ENCODE results near the gene ACBD4.

The ACBD4 gene

GRCh38 chr17:45168991-45169752 lies 33.7 kb downstream of the ACBD4 start:
- Histone ChIP-seq H3K4me1 (ENCODE audit: control insufficient read depth in 1 of 2, insufficient read depth in 1 of 2, low read depth in 1 of 2, low read length in 1 of 2) (peaks cover 40 to 45% of the 10 kb centered on the region in 2 experiments), H3K4me3 (ENCODE audit: low read depth in 1 of 2, low read length in 1 of 2) (no peak overlapping the region), H3K27me3 (no peaks in the 10 kb centered on the region), H3K9me3 (no peaks in the 10 kb centered on the region), H3K36me3 (peaks cover 5% of the 10 kb centered on the region), H3K27ac (no peak overlapping the region)
- no peak for TF ChIP-seq CTCF (IDR thresholded peaks at IDR 0.05)

GRCh38 chr17:45170280-45170930 lies 34.9 kb downstream of the ACBD4 start:
- peak overlapping the region; percentile 70 for H3K27ac ChIP-seq
- H3K4me1 ChIP-seq (ENCODE audit: control insufficient read depth in 1 of 2, insufficient read depth in 1 of 2, low read depth in 1 of 2, low read length in 1 of 2): peaks cover 44 to 48% of the 10 kb centered on the region in 2 experiments
- no peaks in the 10 kb centered on the region for H3K27me3 ChIP-seq
- no peak overlapping the region for H3K4me3 ChIP-seq (ENCODE audit: low read depth in 1 of 2, low read length in 1 of 2)
- no peak for TF ChIP-seq CTCF (IDR thresholded peaks at IDR 0.05)
- no peaks in the 10 kb centered on the region for H3K9me3 ChIP-seq
- H3K36me3 ChIP-seq: peaks cover 5% of the 10 kb centered on the region

- Histone ChIP-seq H3K27me3 (no peaks in the 10 kb centered on the region), H3K4me1 (ENCODE audit: control insufficient read depth in 1 of 2, insufficient read depth in 1 of 2, low read depth in 1 of 2, low read length in 1 of 2) (peaks cover 48 to 52% of the 10 kb centered on the region in 2 experiments), H3K27ac (peak overlapping the region; percentile 70), H3K4me3 (ENCODE audit: low read depth in 1 of 2, low read length in 1 of 2) (no peak overlapping the region), H3K9me3 (no peaks in the 10 kb centered on the region), H3K36me3 (peaks cover 5% of the 10 kb centered on the region)
- no peak for TF ChIP-seq CTCF (IDR thresholded peaks at IDR 0.05)
Measured at GRCh38 chr17:45170931-45171337, 35.4 kb downstream of the ACBD4 start.

GRCh38 chr17:45171338-45172231 lies 36.1 kb downstream of the ACBD4 start:
- Histone ChIP-seq H3K27me3 (no peaks in the 10 kb centered on the region), H3K4me1 (ENCODE audit: control insufficient read depth in 1 of 2, insufficient read depth in 1 of 2, low read depth in 1 of 2, low read length in 1 of 2) (peaks cover 54 to 58% of the 10 kb centered on the region in 2 experiments), H3K4me3 (ENCODE audit: low read depth in 1 of 2, low read length in 1 of 2) (peak overlapping the region in 1 of 2 experiments; percentile 7), H3K9me3 (no peaks in the 10 kb centered on the region), H3K27ac (peak overlapping the region; percentile 70), H3K36me3 (peaks cover 5% of the 10 kb centered on the region)
- no peak for TF ChIP-seq CTCF (IDR thresholded peaks at IDR 0.05)

GRCh38 chr17:45172232-45172540 lies 36.7 kb downstream of the ACBD4 start:
- TF ChIP-seq CTCF (IDR thresholded peaks at IDR 0.05): no peak
- Histone ChIP-seq H3K4me1 (ENCODE audit: control insufficient read depth in 1 of 2, insufficient read depth in 1 of 2, low read depth in 1 of 2, low read length in 1 of 2) (peaks cover 59 to 63% of the 10 kb centered on the region in 2 experiments), H3K9me3 (no peaks in the 10 kb centered on the region), H3K36me3 (peaks cover 5% of the 10 kb centered on the region), H3K4me3 (ENCODE audit: low read depth in 1 of 2, low read length in 1 of 2) (peak overlapping the region in 1 of 2 experiments; percentile 21), H3K27ac (peak overlapping the region; percentile 70), H3K27me3 (no peaks in the 10 kb centered on the region)

Measured in neutrophil (primary cell).